Stimulated activated CD8-positive, alpha-beta memory T cell treated with anti-CD3 and anti-CD28 coated beads, Interleukin-7, amount 100 ng/mL, for 4 hours (primary cell): Measurements from ENCODE around the gene DUSP9.
"Not testable (repeated sequence)": the region's sequence is repeated elsewhere in the genome, so short reads cannot be mapped to it uniquely, and the experiment has no call there.

Source experiments
- DNase-seq, 2 donors: peaks; one replicate each; pipeline ENCODE4 v3.0.0-alpha.2; 2020; ENCODE audit warnings: low read depth in 2 of 2

The DUSP9 gene

DNA sequence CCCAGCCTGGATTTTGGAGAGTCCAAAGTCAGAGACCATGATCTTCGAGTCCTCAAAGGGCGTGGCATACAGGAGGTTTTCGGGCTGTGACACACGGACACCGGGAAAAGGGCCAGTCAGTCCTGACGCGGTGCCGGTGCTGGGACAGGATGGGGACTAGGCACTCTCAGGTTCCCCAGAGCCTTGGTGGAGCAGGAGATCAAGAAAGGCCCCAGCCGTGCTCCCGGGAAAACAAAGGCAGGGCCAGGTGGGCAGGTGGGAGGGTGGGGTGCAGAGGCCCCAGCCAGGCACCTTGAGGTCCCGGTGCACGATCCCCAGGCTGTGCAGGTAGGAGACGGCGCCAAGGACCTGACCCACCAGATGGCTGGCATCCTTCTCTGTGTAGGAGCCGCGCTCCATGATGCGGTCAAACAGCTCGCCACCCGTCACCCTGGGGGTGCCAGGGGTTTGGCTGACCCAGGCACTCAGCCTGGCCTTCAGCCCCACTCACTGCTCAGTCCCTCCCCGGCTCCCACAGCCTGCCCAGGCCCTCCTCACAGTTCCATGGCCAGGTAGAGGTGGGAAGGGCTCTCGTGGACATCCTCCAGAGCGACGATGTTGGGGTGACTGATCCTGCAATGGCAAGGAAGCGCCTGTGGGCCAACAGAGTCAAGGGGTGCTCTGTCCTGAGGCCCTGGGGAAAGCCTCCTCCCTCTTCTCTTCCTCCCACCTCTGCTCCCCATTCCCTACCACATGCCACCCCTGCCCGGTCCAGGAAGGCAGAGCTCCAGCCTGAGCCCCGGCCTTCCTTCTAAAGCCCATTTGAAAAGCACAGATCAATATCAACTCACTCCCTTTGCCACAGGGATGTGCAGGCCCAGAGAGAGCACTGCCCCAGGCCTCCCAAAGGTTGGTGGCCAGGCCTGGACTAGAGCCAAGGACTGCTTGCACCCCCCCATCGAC, 24.9 kb downstream of the DUSP9 start:
- no peak for DNase-seq

DNA sequence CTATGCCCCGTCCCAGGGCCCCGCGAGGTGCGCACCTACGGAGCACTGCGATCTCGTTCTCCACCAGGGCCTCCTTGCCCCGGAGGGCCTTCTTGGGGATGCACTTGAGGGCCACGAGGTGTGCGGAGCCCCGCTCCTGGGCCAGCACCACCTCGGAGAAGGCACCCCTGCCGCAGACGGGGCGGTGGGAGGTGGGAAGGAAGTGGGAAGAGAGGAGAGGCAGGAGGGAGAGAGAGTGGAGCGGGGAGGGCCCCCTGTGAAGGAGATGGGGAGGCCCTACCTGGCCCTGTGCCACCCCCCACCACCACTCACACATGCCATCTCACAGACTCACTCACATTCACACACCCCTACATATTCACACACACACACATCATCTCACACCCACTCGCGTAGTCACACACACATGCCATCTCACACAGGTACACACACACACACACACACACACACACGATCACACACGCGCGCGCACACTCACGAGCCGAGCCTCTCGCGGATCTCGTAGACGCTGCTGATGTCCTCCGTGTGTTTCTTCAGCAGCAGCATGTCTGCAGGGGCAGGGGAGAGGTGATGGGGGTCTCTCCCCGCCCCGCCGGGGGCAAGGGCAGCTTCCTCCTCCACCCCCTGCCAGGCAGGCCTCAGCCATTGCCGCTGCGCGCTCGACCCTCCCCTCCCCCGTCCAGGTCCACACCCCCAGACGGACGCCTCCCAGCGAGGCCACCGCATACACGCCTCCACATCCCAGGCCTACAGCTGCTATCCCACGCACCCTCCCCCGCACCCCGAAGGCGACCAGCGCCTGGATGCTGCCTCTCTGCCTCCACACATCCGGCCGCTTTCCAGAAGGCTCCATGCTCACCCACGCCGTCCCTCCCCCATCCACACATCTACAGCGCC, 25.8 kb downstream of the DUSP9 start:
- no peak for DNase-seq

DNA sequence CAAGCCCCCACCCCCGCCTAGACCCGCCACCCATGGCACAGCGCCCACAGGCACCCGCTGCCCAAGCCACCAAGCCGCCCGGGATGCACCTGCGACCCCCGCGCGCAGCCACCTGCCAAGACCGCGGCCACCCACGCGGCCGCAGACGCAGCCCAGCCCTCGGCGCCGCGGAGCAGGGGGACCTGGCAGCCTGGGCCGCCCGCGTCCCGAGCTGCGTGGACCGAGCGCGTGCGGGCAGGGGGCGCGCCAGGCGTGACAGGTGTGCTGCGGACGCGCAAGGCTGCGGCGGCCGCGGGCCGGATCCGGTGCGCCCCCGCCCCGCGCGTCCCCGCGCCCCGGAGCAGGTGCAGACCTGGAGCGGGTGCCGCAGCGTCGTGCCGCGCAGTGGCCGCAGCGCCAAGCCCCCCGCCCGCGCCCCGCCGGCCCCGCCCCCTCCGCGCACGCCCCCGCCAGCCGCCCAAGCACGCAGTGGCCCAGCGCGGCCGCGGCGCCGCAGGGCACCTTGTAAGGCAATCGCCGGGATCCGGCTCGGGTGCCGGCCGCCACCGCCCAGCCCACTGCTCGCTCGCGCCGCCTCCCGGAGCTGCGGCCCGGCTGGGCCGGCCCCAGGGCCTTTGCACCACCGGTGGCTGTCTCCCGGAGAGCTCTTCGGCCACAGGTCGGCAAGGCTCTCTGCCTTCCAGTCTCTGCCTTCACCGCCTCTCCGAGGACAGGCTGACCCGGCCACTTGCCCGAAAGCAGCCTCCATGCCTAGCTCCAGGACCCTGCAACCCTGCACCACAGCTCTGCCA, 26.6 kb downstream of the DUSP9 start, which contains the start of gene PNCK:
PNCK (minus strand) TSS at position 386 of the 791 bp plus-strand sequence. CDS start 737 bp downstream, outside the sequence.
- DNase-seq, result no peak

DNA sequence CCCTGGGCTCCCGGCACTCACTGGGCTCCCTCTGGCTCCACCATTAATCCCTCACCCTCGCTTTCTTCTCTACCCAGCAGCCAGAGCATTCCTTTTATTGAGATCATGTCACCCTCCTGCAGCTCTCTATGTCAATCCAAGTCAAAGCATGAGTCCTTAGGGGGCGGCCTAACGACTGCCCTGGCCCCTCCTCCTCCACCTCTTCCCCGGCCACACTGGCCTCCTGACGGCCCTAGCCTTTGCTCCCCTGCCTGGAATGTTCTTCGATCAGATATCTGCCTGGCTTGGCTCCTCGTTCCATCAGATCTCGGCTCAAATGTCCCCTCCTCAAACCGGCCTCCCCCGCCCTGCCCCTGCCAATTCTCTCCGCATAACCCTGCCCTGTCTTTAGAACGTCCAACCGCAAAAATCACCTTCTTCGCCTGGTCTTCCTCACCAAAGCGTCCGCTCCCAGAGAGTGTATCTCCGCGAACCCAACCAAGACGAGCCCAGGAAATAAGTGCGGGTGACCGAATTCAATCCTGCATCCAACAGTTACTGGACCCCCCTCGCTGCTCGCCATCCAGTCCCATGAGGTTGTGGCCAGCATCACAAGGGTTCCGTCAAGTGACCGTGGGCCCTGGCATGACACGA, 27.3 kb downstream of the DUSP9 start:
- DNase-seq, result no peak

DNA sequence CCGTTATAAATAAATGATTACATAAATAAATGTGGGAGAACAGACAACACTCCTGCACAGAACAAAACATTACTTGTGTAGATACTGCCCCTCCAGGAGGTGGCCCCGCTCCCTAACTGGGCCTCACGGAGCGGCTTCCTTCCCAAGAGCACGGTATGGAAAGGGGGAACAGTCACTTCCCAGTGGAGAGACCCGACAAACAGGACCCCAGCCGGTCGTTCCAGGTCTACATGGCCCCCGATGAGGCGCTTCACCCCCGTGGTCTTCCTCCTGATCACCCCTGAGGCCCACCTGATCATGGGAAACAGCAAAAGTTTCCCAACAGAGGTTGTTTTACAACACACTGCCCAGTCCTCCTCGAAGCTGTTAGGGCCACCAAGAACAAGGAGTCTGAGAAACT, 34.2 kb downstream of the DUSP9 start:
- DNase-seq, result no peak

DNA sequence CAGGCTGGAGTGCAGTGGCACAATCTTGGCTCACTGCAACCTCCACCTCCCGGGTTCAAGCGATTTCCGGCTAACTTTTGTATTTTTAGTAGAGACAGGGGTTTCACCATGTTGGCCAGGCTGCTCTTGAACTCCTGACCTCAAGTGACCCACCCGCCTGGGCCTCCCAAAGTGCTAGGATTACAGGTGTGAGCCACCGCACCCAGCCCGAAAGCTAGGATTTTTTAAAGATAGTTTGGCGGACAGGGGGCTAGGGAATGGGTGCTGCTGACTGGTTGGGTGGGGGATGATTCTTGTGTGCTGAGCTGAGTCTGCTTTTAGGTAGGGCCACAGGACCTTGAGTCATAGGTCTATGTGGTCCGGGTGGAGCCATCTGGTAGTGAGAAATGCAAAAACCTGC, 36.5 kb downstream of the DUSP9 start:
- DNase-seq, result not testable (repeated sequence)

DNA sequence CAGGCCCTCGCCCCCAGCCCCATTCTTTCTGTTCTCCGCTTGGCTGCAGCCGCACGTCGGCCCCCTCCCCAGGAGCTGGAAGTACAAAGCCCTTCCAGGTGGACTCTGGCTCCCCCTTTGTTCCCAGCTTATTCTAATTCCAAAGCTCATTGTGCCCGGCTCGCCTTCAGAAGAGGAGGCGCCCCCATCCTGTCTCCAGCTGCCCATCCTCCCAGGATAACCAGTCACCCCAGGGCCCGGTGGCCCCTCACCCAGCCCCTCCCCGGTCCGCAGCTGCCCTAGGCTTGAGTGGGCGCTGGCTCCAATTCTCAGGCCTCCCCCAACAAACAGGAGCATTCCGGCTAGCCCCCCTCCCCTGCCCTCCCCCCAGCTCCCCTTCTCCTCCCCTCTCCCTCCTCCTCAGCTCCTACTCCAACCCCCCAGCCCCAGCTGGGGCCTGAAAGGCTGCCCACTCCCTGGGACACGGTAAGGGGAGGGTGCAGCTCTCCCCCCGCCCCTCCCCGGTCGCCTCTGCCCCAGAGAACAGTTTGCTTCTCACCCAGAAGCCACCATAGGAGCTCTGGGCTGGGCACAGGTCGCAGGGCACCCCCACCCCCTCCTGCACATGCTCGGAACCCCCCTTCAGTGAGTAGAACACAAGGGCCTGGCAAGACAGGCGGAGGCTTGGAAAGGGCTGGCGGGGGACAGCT, 37.6 kb downstream of the DUSP9 start:
- no peak for DNase-seq

DNA sequence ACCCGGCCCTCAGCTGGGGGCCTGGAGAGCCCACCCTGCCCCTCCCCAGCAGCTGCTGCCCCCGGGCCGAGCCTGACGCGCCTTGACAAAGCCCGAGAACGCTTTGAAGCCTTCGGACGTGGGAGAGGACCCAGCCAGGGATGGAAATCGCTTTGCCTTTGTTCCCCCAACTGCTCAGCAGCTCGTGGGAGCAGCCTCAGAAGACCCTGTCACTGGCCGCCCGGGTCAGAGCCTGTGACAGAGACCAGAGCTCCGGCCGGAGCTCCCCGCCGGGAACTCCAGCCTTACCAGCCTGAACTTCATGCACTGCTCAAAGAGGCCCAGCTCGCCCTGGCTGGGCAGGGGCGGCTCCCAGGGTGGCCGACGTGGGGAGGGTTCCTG, 38.1 kb downstream of the DUSP9 start:
- DNase-seq, result no peak

DNA sequence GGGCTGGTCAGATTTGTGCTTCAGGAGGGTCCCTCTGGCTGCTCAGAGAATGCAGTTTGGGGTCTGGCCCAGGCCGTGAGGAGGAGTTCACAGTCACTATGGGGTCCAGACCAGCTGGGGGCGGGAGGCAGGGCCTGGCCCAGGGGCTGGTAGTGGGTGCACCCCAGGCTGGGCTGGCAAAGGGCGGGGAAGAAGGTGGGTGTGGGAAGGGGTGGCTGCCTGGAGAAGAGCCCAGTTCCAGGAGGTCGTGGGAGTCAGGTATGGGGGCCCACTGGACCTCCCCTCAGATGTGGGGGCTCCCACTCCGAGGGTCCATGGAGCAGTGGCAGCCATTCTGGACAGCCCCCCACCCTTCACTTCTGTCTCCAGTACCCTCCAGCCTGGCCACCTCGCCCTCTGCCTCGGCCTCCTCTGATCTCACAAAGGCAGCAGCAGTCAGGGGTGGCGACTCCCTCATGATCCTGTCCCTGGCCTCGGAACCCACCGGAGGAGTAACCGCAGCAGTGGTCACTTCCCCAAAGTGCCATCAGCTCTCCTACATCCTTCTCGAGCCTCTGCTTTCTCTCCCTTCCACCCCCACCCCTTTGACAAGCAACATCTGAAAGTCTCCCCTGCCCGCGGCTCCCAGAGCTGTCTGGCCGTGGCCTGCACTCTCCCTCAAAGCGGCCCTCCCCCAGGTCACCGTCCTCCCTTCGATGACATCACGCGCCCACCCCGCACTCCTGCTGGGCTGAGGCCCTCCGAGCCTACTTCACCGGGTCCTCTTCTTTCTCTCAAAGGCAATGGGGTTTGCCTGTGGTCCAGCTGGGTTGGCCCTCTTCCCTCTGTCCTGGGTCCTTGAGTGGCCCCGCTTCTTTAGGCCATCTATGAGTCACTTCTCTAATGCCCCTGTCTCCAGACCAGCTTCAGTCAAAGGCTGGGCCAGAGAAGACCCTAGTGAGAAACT, 39.0 kb downstream of the DUSP9 start:
- DNase-seq, result no peak

DNA sequence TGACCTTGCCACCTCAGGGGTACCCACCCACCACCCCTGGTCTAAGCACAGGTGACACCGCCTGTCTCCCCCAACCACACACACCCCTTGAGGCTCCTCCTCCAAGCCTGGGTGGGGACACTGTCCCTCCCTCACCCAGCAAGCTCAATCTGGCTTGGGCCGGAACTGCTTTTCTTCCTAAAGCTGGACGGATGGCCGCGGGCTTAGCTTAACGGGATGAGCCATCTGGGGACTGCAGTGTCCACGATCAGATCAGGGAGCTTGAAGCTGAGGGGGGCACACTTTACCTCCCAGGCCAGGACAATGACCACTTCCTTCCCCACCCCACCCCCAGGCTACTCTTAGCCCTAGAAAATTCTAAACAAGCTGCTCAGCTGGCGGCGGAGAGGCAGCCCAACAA, 39.7 kb downstream of the DUSP9 start:
- DNase-seq, result no peak

DNA sequence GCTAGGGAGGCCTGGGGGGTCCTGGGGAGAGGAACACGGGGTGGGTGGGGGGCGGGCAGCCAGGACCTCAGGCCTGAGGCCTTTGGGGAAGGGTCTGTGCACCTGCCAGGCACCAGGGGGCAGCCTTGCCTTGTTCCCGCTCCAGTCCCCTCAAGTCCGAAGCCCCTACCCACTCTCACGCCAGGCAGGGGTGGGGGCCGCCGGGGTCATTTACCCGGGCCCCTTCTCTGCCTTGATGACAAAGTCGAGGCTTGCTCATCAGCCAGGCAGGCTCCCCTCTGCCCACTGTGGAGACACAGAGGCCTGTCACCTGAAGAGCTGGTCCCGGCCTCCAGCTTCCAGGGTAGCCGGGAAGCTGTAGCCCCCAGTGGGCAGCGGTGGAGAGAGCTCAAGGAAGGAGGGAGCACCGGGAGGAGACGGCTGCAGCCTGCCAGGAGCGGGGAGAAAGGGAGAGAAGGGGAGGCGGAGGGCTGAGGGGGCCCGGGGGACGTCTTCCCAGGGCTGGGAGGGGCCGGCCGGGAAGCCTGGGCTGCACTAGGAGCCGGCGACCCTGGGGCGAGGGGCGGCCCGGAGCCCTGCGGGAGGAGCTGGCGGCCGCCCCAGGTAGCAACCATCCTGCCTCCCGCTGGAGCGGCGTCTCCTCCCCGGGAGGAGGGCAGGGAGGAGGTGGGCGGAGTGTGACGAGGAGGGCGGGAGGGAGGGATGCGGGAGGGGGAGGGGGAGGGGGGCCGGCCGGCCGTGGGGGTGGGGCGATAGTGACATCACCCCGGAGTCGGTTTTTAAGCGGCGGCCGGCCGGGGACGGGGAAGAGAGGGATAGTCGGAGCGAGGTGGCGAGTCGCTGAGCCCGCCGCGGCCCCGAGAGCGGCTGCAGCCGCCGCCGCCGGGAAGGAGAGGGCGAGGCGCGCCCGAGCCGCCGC, 40.4 kb downstream of the DUSP9 start, which contains the start of gene SLC6A8:
SLC6A8 (plus strand) TSS at position 806 of the 919 bp plus-strand sequence. CDS start 649 bp downstream, outside the sequence.
- DNase-seq, result peak in 1 of 2 donors; percentile 33

DNA sequence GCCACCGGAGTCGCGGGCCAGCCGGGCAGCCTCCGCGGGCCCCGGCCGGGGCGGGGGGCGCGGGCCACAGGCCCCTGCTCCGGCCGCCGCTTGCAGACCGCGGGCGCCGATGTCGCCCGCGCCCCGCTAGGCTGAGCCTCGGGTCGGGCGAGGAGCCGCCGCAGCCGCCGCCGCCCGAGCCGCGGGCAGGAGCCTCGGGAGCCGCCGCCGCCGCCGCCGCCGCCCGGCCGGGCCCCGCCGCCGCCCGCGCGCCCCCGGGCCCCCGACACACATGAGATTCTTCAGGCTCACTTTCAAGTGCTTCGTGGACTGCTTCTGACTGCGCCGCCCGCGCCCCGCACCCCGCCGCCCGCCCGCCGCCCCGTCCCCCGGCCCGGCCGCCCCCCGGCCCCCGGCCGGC, 41.1 kb downstream of the DUSP9 start:
- DNase-seq, result no peak

DNA sequence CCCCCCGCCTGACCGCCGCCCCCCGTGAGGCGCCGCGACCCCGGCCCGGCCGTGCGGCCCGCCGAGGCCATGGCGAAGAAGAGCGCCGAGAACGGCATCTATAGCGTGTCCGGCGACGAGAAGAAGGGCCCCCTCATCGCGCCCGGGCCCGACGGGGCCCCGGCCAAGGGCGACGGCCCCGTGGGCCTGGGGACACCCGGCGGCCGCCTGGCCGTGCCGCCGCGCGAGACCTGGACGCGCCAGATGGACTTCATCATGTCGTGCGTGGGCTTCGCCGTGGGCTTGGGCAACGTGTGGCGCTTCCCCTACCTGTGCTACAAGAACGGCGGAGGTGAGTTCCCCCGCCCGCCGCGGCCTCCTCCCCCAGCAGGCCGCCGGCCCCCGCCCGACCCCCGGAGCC, 41.5 kb downstream of the DUSP9 start:
- no peak for DNase-seq

DNA sequence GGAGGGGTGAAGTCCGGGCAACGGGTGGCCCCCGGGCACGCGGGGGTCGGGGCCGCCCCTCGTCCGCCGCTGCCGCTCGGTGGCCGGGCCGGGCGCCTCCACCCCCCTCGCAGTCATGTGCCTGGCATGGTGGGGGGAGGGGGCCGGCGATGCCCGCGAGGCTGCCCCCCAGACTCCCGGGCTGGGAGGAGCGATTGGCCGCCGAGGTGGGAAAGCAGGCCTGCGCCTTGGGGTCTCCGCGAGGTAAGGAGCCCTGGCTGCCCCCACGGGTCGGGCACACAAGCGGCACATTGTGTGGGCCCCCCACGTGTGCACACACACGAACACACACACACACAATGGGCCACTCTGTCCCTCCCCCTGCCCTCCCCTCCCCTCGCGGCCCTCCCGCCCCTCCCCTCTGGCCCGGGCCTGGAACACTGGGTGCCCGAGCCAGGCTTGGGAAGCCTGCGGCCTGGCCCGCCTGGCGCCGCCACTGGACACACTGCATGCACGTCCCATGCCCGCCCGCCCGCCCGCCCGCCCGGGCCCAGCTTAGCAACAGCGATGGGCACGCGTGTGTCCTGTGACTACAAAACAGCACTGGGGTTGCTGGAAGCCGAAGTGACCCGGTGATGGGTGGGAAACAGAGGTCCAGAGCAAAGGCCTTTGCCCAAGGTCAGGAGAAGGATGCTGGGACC, 42.0 kb downstream of the DUSP9 start:
- no peak for DNase-seq

DNA sequence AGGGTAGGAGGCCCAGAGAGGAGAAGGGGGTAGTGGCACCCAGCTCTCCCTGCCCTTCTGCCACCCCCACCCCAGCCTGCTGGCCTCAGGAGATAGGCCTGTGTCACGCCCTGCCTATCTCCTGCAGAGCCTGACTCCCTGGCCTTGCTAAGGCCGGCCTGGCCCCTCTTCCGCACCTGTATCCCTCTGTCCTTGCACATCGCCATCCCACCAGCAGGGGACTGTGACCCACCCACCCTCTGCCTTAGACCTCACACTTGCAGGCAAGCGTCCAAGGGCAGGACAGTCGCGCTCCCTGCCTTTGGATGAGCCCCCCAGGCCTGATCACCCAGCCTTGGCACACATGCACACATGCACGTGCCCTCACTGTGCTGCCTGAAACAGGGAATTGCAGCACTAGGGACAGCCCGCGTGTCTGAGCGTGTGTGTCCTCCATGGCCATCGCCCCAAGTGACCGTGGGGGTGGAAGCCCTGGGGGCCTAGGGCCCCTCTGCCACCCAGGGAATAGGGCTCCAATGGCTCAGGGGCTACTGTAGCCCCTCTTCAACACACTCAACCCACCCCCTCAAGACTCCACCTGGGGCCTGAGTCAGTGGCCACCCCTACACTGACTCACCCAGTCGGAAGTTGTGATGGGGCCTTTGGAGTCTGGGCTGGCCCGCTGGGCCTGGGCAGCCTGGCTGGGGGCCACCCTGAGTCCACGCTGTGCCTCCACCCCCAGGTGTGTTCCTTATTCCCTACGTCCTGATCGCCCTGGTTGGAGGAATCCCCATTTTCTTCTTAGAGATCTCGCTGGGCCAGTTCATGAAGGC, 42.9 kb downstream of the DUSP9 start:
- no peak for DNase-seq

DNA sequence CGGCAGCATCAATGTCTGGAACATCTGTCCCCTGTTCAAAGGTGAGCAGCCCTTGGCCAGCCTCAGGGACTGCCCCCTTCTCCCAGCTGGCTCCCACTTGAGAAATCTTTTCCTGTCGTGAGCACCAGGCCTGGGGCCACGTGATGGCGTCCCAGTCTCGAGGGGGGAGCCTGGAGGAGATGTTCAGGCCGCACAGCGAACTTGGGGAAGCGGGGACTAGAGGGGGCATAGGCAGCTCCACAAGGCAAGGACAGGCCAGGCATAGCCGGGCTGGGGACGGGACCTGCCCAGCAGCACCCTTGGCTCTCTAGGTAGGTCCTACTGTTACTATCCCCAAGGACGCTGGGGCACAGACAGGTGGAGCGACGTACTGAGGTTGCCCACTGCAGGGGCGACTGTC, 43.5 kb downstream of the DUSP9 start:
- DNase-seq, result no peak
